ENCODE measurements around the gene HCAR2.

DNA sequence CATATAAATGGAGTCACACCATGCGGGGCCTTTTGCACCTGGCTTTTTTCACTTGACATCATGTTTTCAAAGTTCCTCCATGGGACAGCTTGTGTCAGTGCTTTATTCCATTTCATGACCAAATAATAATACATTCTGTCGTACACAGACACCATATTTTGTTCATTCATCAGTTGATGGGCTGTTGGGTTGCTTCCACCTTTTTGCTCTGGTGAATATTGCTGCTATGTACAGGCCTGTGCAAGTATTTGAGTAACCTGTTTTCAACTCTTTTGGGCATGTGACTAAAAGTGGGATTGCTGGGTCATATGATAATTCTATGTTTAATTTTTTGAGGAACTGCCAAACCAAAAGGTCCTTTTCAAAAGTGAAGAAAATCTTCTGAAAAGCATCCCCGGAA is 46.9 kb downstream of the HCAR2 start:
- no peak for TF ChIP-seq CTCF (IDR thresholded peaks at IDR 0.05)
- no peak for TF ChIP-seq POLR2A (IDR thresholded peaks at IDR 0.05)

All from lower leg skin (tissue), 3 donors.